ENCODE data around the gene MAFF. TPM values are rescaled to one million over a fixed set of nuclear protein-coding genes. Genes with fewer than 3 reads are reported as not detected.
A peak's percentile ranks its signal among the peaks of the same experiment; 100 is the strongest.
"Not testable (repeated sequence)": the region's sequence is repeated elsewhere in the genome, so short reads cannot be mapped to it uniquely, and the experiment has no call there.

The MAFF gene
- total and polyA plus RNA-seq, 2 donors from 2014 or later: 2.2 to 23.4 TPM

GRCh38 chr22:38233427-38233826 is 31.6 kb downstream of the MAFF start:
- Histone ChIP-seq H3K27me3 (ENCODE audit: control insufficient read depth, insufficient read depth, low read length) (no peaks in the 10 kb centered on the region), H3K36me3 (ENCODE audit: control insufficient read depth in 2 of 3, insufficient read depth in 3 of 3, low read length in 3 of 3) (peaks cover 0 to 18% (median 12%) of the 10 kb centered on the region in 3 donors), H3K4me3 (ENCODE audit: low read length in 3 of 3) (no peak overlapping the region), H3K9me3 (ENCODE audit: control insufficient read depth in 2 of 3, insufficient read depth in 1 of 3, low read length in 3 of 3) (no peaks in the 10 kb centered on the region), H3K4me1 (ENCODE audit: control insufficient read depth in 2 of 3, insufficient read depth in 2 of 3, low read depth in 1 of 3, low read length in 3 of 3) (peaks cover 0 to 8% (median under 1%) of the 10 kb centered on the region in 3 donors), H3K9ac (ENCODE audit: low read length in 3 of 3) (no peak overlapping the region), H3K27ac (ENCODE audit: low read depth in 2 of 2, low read length in 2 of 2) (no peak overlapping the region)
- intact Hi-C loops (cut with DNase I): no loop called here
- FAIRE-seq (no peak), DNase-seq (no peak)
- no peak for TF ChIP-seq CTCF (IDR thresholded peaks at IDR 0.05; ENCODE audit: borderline replicate concordance, extremely low read depth, insufficient read depth)

- peaks cover 0 to 18% (median 12%) of the 10 kb centered on the region in 3 donors for H3K36me3 ChIP-seq (ENCODE audit: control insufficient read depth in 2 of 3, insufficient read depth in 3 of 3, low read length in 3 of 3)
- H3K27me3 ChIP-seq (ENCODE audit: control insufficient read depth, insufficient read depth, low read length); DNase-seq; H3K9ac ChIP-seq (ENCODE audit: low read length in 3 of 3); H3K4me3 ChIP-seq (ENCODE audit: low read length in 3 of 3); FAIRE-seq; H3K27ac ChIP-seq (ENCODE audit: low read depth in 2 of 2, low read length in 2 of 2); intact Hi-C loops (cut with DNase I); H3K9me3 ChIP-seq (ENCODE audit: control insufficient read depth in 2 of 3, insufficient read depth in 1 of 3, low read length in 3 of 3): not testable (repeated sequence)
- H3K4me1 ChIP-seq (ENCODE audit: control insufficient read depth in 2 of 3, insufficient read depth in 2 of 3, low read depth in 1 of 3, low read length in 3 of 3): peaks cover 0 to 10% (median 5%) of the 10 kb centered on the region in 3 donors
These were observed 32.1 kb downstream of the MAFF start for GRCh38 chr22:38233856-38234255.

GRCh38 chr22:38235240-38235850 is 33.6 kb downstream of the MAFF start:
- intact Hi-C loops (cut with DNase I): no loop called here
- FAIRE-seq (no peak), DNase-seq (no peak)
- Histone ChIP-seq H3K9me3 (ENCODE audit: control insufficient read depth in 2 of 3, insufficient read depth in 1 of 3, low read length in 3 of 3) (no peaks in the 10 kb centered on the region), H3K27me3 (ENCODE audit: control insufficient read depth, insufficient read depth, low read length) (no peaks in the 10 kb centered on the region), H3K36me3 (ENCODE audit: control insufficient read depth in 2 of 3, insufficient read depth in 3 of 3, low read length in 3 of 3) (peaks cover 0 to 18% (median 10%) of the 10 kb centered on the region in 3 donors), H3K4me3 (ENCODE audit: low read length in 3 of 3) (no peak overlapping the region), H3K4me1 (ENCODE audit: control insufficient read depth in 2 of 3, insufficient read depth in 2 of 3, low read depth in 1 of 3, low read length in 3 of 3) (peaks cover 0 to 17% (median 11%) of the 10 kb centered on the region in 3 donors), H3K27ac (ENCODE audit: low read depth in 2 of 2, low read length in 2 of 2) (no peak overlapping the region), H3K9ac (ENCODE audit: low read length in 3 of 3) (no peak overlapping the region)
- TF ChIP-seq CTCF (IDR thresholded peaks at IDR 0.05; ENCODE audit: borderline replicate concordance, extremely low read depth, insufficient read depth): no peak

GRCh38 chr22:38236786-38237185 is 35.0 kb downstream of the MAFF start:
- Histone ChIP-seq H3K4me1 (ENCODE audit: control insufficient read depth in 2 of 3, insufficient read depth in 2 of 3, low read depth in 1 of 3, low read length in 3 of 3) (peaks cover 0 to 16% (median 11%) of the 10 kb centered on the region in 3 donors), H3K27ac (ENCODE audit: low read depth in 2 of 2, low read length in 2 of 2) (peak overlapping the region; percentile 0 to 49), H3K36me3 (ENCODE audit: control insufficient read depth in 2 of 3, insufficient read depth in 3 of 3, low read length in 3 of 3) (peaks cover 0 to 11% (median 5%) of the 10 kb centered on the region in 3 donors), H3K9me3 (ENCODE audit: control insufficient read depth in 2 of 3, insufficient read depth in 1 of 3, low read length in 3 of 3) (no peaks in the 10 kb centered on the region), H3K9ac (ENCODE audit: low read length in 3 of 3) (no peak overlapping the region), H3K27me3 (ENCODE audit: control insufficient read depth, insufficient read depth, low read length) (no peaks in the 10 kb centered on the region), H3K4me3 (ENCODE audit: low read length in 3 of 3) (no peak overlapping the region)
- no peak for FAIRE-seq
- intact Hi-C loops (cut with DNase I): no loop called here
- DNase-seq: peak in 3 of 5 donors; percentile 50 to 71 (median 61)
- no peak for TF ChIP-seq CTCF (IDR thresholded peaks at IDR 0.05; ENCODE audit: borderline replicate concordance, extremely low read depth, insufficient read depth)

Measured in kidney (tissue), 14 donors.